Measurements from ENCODE around the gene GNAI1. TPM values are rescaled to one million over a fixed set of nuclear protein-coding genes. Genes with fewer than 3 reads are reported as not detected.
"Not testable (repeated sequence)": the region's sequence is repeated elsewhere in the genome, so short reads cannot be mapped to it uniquely, and the experiment has no call there.

GNAI1 gene
- total RNA-seq, 1 donor from 2014 or later = 1.2 TPM

GRCh38 chr7:80154656-80155333 lies 20.2 kb downstream of the GNAI1 start:
- intact Hi-C loops (cut with micrococcal nuclease) = no loop called here

GRCh38 chr7:80155374-80155773 lies 20.7 kb downstream of the GNAI1 start:
- intact Hi-C loops (cut with micrococcal nuclease) = no loop called here

GRCh38 chr7:80157770-80158169 lies 23.1 kb downstream of the GNAI1 start:
- intact Hi-C loops (cut with micrococcal nuclease) = not testable (repeated sequence)

GRCh38 chr7:80159802-80160201 lies 25.2 kb downstream of the GNAI1 start:
- intact Hi-C loops (cut with micrococcal nuclease) = no loop called here

- intact Hi-C loops (cut with micrococcal nuclease) = no loop called here
Measured at GRCh38 chr7:80161466-80161865, 26.8 kb downstream of the GNAI1 start.

GRCh38 chr7:80165177-80165576 lies 30.5 kb downstream of the GNAI1 start:
- intact Hi-C loops (cut with micrococcal nuclease) = no loop called here

GRCh38 chr7:80170445-80170844 lies 35.8 kb downstream of the GNAI1 start:
- intact Hi-C loops (cut with micrococcal nuclease) = no loop called here

GRCh38 chr7:80172387-80172786 lies 37.8 kb downstream of the GNAI1 start:
- intact Hi-C loops (cut with micrococcal nuclease) = no loop called here

- intact Hi-C loops (cut with micrococcal nuclease) = no loop called here
Measured at GRCh38 chr7:80175744-80176143, 41.1 kb downstream of the GNAI1 start.

GRCh38 chr7:80181411-80181810 lies 46.8 kb downstream of the GNAI1 start:
- intact Hi-C loops (cut with micrococcal nuclease) = no loop called here

GRCh38 chr7:80182630-80183276 lies 48.1 kb downstream of the GNAI1 start:
- intact Hi-C loops (cut with micrococcal nuclease) = no loop called here

GRCh38 chr7:80183351-80183750 lies 48.7 kb downstream of the GNAI1 start:
- intact Hi-C loops (cut with micrococcal nuclease) = no loop called here

- intact Hi-C loops (cut with micrococcal nuclease) = no loop called here
Measured at GRCh38 chr7:80183900-80184685, 49.5 kb downstream of the GNAI1 start.

- intact Hi-C loops (cut with micrococcal nuclease) = no loop called here
Measured at GRCh38 chr7:80184693-80185092, 50.1 kb downstream of the GNAI1 start.

- intact Hi-C loops (cut with micrococcal nuclease) = no loop called here
Measured at GRCh38 chr7:80185571-80185970, 50.9 kb downstream of the GNAI1 start.

- intact Hi-C loops (cut with micrococcal nuclease) = no loop called here
Measured at GRCh38 chr7:80186721-80187120, 52.1 kb downstream of the GNAI1 start.

- intact Hi-C loops (cut with micrococcal nuclease) = no loop called here
Measured at GRCh38 chr7:80187279-80187678, 52.6 kb downstream of the GNAI1 start.

- intact Hi-C loops (cut with micrococcal nuclease) = no loop called here
Measured at GRCh38 chr7:80187727-80188126, 53.1 kb downstream of the GNAI1 start.

- intact Hi-C loops (cut with micrococcal nuclease) = no loop called here
Measured at GRCh38 chr7:80189638-80190037, 55.0 kb downstream of the GNAI1 start.

- intact Hi-C loops (cut with micrococcal nuclease) = no loop called here
Measured at GRCh38 chr7:80197627-80198026, 63.0 kb downstream of the GNAI1 start.

- intact Hi-C loops (cut with micrococcal nuclease) = no loop called here
Measured at GRCh38 chr7:80199051-80199450, 64.4 kb downstream of the GNAI1 start.

GRCh38 chr7:80204454-80204853 lies 69.8 kb downstream of the GNAI1 start:
- intact Hi-C loops (cut with micrococcal nuclease) = no loop called here

Measured in T-helper 1 cell treated with Interleukin-12 subunit alpha and Interleukin-12 subunit beta and Interleukin-4 antibody, amounts not matched to agents 30 ng/mL and 1 ng/mL, for 36 hours (primary cell).